ENCODE measurements around the gene ZBTB5. TPM values are rescaled to one million over a fixed set of nuclear protein-coding genes. Genes with fewer than 3 reads are reported as not detected.
A peak's percentile ranks its signal among the peaks of the same experiment; 100 is the strongest.

Gene ZBTB5
- total and polyA plus RNA-seq, 2 donors (not counting 3 experiments of a cell fraction or from before 2014, with no cell fraction given) = 10.0 to 13.7 TPM

- Histone ChIP-seq H4K20me1 (replicated peaks; ENCODE audit: control insufficient read depth, extremely low read depth, insufficient read depth, low read length) (no peaks in the 10 kb centered on the region), H3K27me3 (ENCODE audit: control insufficient read depth in 2 of 2, insufficient read depth in 2 of 2, low read length in 2 of 2) (peaks cover 3 to 6% of the 10 kb centered on the region in 2 experiments), H3K79me2 (ENCODE audit: control insufficient read depth, insufficient read depth, low read length) (peaks cover 8% of the 10 kb centered on the region), H3K9me1 (replicated peaks; ENCODE audit: control insufficient read depth, extremely low read depth, insufficient read depth, low read length) (no peaks in the 10 kb centered on the region), H3K4me2 (ENCODE audit: insufficient read depth, low read length) (peak overlapping the region; percentile 83), H3K27ac (ENCODE audit: insufficient read depth, low read depth, low read length) (peak overlapping the region; percentile 36), H3K4me3 (replicated peaks in 1 of 3; ENCODE audit: insufficient read depth in 1 of 3, low read depth in 1 of 3, low read length in 3 of 3) (peak overlapping the region; percentile 46 to 78 (median 76)), H3K36me3 (ENCODE audit: control insufficient read depth in 2 of 2, extremely low read depth in 1 of 2, insufficient read depth in 2 of 2, low read length in 2 of 2) (no peaks in the 10 kb centered on the region), H2AFZ (ENCODE audit: low read depth, low read length) (peak overlapping the region; percentile 94), H3K9ac (replicated peaks; ENCODE audit: extremely low read depth, insufficient read depth, low read length) (peak overlapping the region; percentile 70), H3K9me3 (replicated peaks; ENCODE audit: control insufficient read depth, insufficient read depth, low read length) (no peaks in the 10 kb centered on the region), H3K4me1 (ENCODE audit: control insufficient read depth, extremely low read depth, insufficient read depth, low read length) (peaks cover 16% of the 10 kb centered on the region)
- no peak for DNase-seq (ENCODE audit: low read depth, low spot score)
- ChIA-PET CTCF (interaction anchor here (1.3 to 3.5 kb wide), 3 partner anchors 14 to 778 kb away, joined by 4 to 12 read pairs (median 5); no protein-coding TSS in a partner anchor), POLR2A (interaction anchor here (2.3 kb wide), 1 partner anchor 21 kb away, joined by 9 read pairs; the partner anchor contains the start of gene ZBTB5)
- TF ChIP-seq EZH2 (IDR thresholded peaks at IDR 0.05; ENCODE audit: borderline replicate concordance, low read depth, low read length, severe bottlenecking) (no peak), JUN (IDR thresholded peaks at IDR 0.05; ENCODE audit: borderline replicate concordance, insufficient read depth, insufficient read length, low read depth) (no peak), MAX (IDR thresholded peaks at IDR 0.05; ENCODE audit: insufficient read depth, insufficient read length) (no peak)
- no peak for FAIRE-seq
- BruUV-seq (replicated peaks) = TSS peak; percentile 45
- intact Hi-C loops (cut with micrococcal nuclease) (loop anchor here (10.0 kb wide), 1 partner anchor 299 kb away; the partner anchor contains the start of gene EXOSC3), dilution Hi-C loops (cut with MboI; ENCODE audit: extremely low pct_ligation_motif_present, low sequenced_read_pairs) (no loop called here)
Observed at GRCh38 chr9:37486256-37486615, 21.0 kb upstream of the ZBTB5 start.

- peak within 1 kb of the TSS; percentile 36 for H3K27ac ChIP-seq (ENCODE audit: insufficient read depth, low read depth, low read length)
- peak; percentile 92 for DNase-seq (ENCODE audit: low read depth, low spot score)
- dilution Hi-C loops (cut with MboI; ENCODE audit: extremely low pct_ligation_motif_present, low sequenced_read_pairs) (no loop called here), intact Hi-C loops (cut with micrococcal nuclease) (loop anchor here (1.0 to 10.0 kb wide), 4 partner anchors 13 to 877 kb away; partner anchors contain the start of genes EXOSC3 and ZBTB5)
- H3K79me2 ChIP-seq (ENCODE audit: control insufficient read depth, insufficient read depth, low read length) = peaks cover 8% of the 10 kb centered on the region
- H3K9ac ChIP-seq (replicated peaks; ENCODE audit: extremely low read depth, insufficient read depth, low read length) = peak within 1 kb of the TSS; percentile 70
- peak; percentile 93 for FAIRE-seq
- H3K9me1 ChIP-seq (replicated peaks; ENCODE audit: control insufficient read depth, extremely low read depth, insufficient read depth, low read length) = no peaks in the 10 kb centered on the region
- H4K20me1 ChIP-seq (replicated peaks; ENCODE audit: control insufficient read depth, extremely low read depth, insufficient read depth, low read length) = no peaks in the 10 kb centered on the region
- H3K4me2 ChIP-seq (ENCODE audit: insufficient read depth, low read length) = peak within 1 kb of the TSS; percentile 83
- H3K9me3 ChIP-seq (replicated peaks; ENCODE audit: control insufficient read depth, insufficient read depth, low read length) = no peaks in the 10 kb centered on the region
- H3K27me3 ChIP-seq (ENCODE audit: control insufficient read depth in 2 of 2, insufficient read depth in 2 of 2, low read length in 2 of 2) = peaks cover 3 to 6% of the 10 kb centered on the region in 2 experiments
- no TSS peak for BruUV-seq (replicated peaks)
- ChIA-PET POLR2A (interaction anchor here (1.1 to 2.3 kb wide), 2 partner anchors 19 to 21 kb away, joined by 4 to 9 read pairs; partner anchors contain the start of gene ZBTB5), CTCF (interaction anchor here (1.3 to 3.5 kb wide), 3 partner anchors 15 to 778 kb away, joined by 4 to 12 read pairs (median 5); no protein-coding TSS in a partner anchor)
- no peaks in the 10 kb centered on the region for H3K36me3 ChIP-seq (ENCODE audit: control insufficient read depth in 2 of 2, extremely low read depth in 1 of 2, insufficient read depth in 2 of 2, low read length in 2 of 2)
- peak within 1 kb of the TSS; percentile 46 to 78 (median 76) for H3K4me3 ChIP-seq (replicated peaks in 1 of 3; ENCODE audit: insufficient read depth in 1 of 3, low read depth in 1 of 3, low read length in 3 of 3)
- H2AFZ ChIP-seq (ENCODE audit: low read depth, low read length) = peak within 1 kb of the TSS; percentile 94
- H3K4me1 ChIP-seq (ENCODE audit: control insufficient read depth, extremely low read depth, insufficient read depth, low read length) = peaks cover 16% of the 10 kb centered on the region
- TF ChIP-seq POLR2A (IDR thresholded peaks at IDR 0.05; ENCODE audit: low read depth, low read length) (peak; percentile 94), MAX (IDR thresholded peaks at IDR 0.05; ENCODE audit: insufficient read depth, insufficient read length) (peak; percentile 55), EZH2 (IDR thresholded peaks at IDR 0.05; ENCODE audit: borderline replicate concordance, low read depth, low read length, severe bottlenecking) (no peak), MYC (IDR thresholded peaks at IDR 0.05; ENCODE audit: low read depth, low read length) (no peak), POLR2AphosphoS5 (IDR thresholded peaks at IDR 0.05; ENCODE audit: insufficient read depth, low read depth, low read length) (peak; percentile 92), JUN (IDR thresholded peaks at IDR 0.05; ENCODE audit: borderline replicate concordance, insufficient read depth, insufficient read length, low read depth) (no peak), CTCF (IDR thresholded peaks at IDR 0.05; ENCODE audit: extremely low read depth in 1 of 2, insufficient read depth in 1 of 2, low read depth in 1 of 2, low read length in 2 of 2) (no peak), FOS (IDR thresholded peaks at IDR 0.05; ENCODE audit: borderline replicate concordance, insufficient read depth, low read length) (no peak)
Observed at GRCh38 chr9:37485389-37486255, 20.4 kb upstream of the ZBTB5 start, which contains the start of gene POLR1E. TSS of gene POLR1E (plus strand) at chr9:37485948. CDS start at chr9:37486048, 100 bp downstream.

Measured in endothelial cell of umbilical vein (primary cell).